ENCODE results near the gene CHSY3.

Gene CHSY3

GRCh38 chr5:129978270-129978669, 74.0 kb downstream of the CHSY3 start:
- Histone ChIP-seq H3K27ac (ENCODE audit: low read length) (no peak overlapping the region), H3K9me3 (ENCODE audit: control insufficient read depth in 2 of 2, low read length in 2 of 2) (peaks cover 0 to 4% of the 10 kb centered on the region in 2 donors), H3K9ac (ENCODE audit: low read length in 2 of 2) (no peak overlapping the region), H3K27me3 (ENCODE audit: control insufficient read depth in 1 of 2, insufficient read depth in 2 of 2, low read length in 2 of 2) (no peaks in the 10 kb centered on the region), H3K4me1 (ENCODE audit: control insufficient read depth, insufficient read depth, low read length) (no peaks in the 10 kb centered on the region), H3K4me3 (ENCODE audit: low read length in 2 of 2) (no peak overlapping the region), H3K36me3 (ENCODE audit: control insufficient read depth in 2 of 2, insufficient read depth in 2 of 2, low read length in 2 of 2) (no peaks in the 10 kb centered on the region)

GRCh38 chr5:129988453-129988852, 84.2 kb downstream of the CHSY3 start:
- H3K9me3 ChIP-seq (ENCODE audit: control insufficient read depth in 2 of 2, low read length in 2 of 2): peaks cover 0 to 7% of the 10 kb centered on the region in 2 donors
- H3K27me3 ChIP-seq (ENCODE audit: control insufficient read depth in 1 of 2, insufficient read depth in 2 of 2, low read length in 2 of 2): no peaks in the 10 kb centered on the region
- no peaks in the 10 kb centered on the region for H3K4me1 ChIP-seq (ENCODE audit: control insufficient read depth, insufficient read depth, low read length)
- H3K36me3 ChIP-seq (ENCODE audit: control insufficient read depth in 2 of 2, insufficient read depth in 2 of 2, low read length in 2 of 2): no peaks in the 10 kb centered on the region
- no peak overlapping the region for H3K9ac ChIP-seq (ENCODE audit: low read length in 2 of 2)
- H3K4me3 ChIP-seq (ENCODE audit: low read length in 2 of 2): no peak overlapping the region
- no peak overlapping the region for H3K27ac ChIP-seq (ENCODE audit: low read length)

GRCh38 chr5:129991780-129992179, 87.5 kb downstream of the CHSY3 start:
- Histone ChIP-seq H3K27me3 (ENCODE audit: control insufficient read depth in 1 of 2, insufficient read depth in 2 of 2, low read length in 2 of 2) (no peaks in the 10 kb centered on the region), H3K27ac (ENCODE audit: low read length) (no peak overlapping the region), H3K9ac (ENCODE audit: low read length in 2 of 2) (no peak overlapping the region), H3K4me3 (ENCODE audit: low read length in 2 of 2) (no peak overlapping the region), H3K4me1 (ENCODE audit: control insufficient read depth, insufficient read depth, low read length) (no peaks in the 10 kb centered on the region), H3K9me3 (ENCODE audit: control insufficient read depth in 2 of 2, low read length in 2 of 2) (no peaks in the 10 kb centered on the region), H3K36me3 (ENCODE audit: control insufficient read depth in 2 of 2, insufficient read depth in 2 of 2, low read length in 2 of 2) (no peaks in the 10 kb centered on the region)

GRCh38 chr5:129996896-129997295, 92.6 kb downstream of the CHSY3 start:
- H3K4me3 ChIP-seq (ENCODE audit: low read length in 2 of 2): no peak overlapping the region
- no peaks in the 10 kb centered on the region for H3K36me3 ChIP-seq (ENCODE audit: control insufficient read depth in 2 of 2, insufficient read depth in 2 of 2, low read length in 2 of 2)
- H3K27me3 ChIP-seq (ENCODE audit: control insufficient read depth in 1 of 2, insufficient read depth in 2 of 2, low read length in 2 of 2): no peaks in the 10 kb centered on the region
- H3K27ac ChIP-seq (ENCODE audit: low read length): no peak overlapping the region
- H3K9ac ChIP-seq (ENCODE audit: low read length in 2 of 2): no peak overlapping the region
- no peaks in the 10 kb centered on the region for H3K9me3 ChIP-seq (ENCODE audit: control insufficient read depth in 2 of 2, low read length in 2 of 2)
- no peaks in the 10 kb centered on the region for H3K4me1 ChIP-seq (ENCODE audit: control insufficient read depth, insufficient read depth, low read length)

DNA sequence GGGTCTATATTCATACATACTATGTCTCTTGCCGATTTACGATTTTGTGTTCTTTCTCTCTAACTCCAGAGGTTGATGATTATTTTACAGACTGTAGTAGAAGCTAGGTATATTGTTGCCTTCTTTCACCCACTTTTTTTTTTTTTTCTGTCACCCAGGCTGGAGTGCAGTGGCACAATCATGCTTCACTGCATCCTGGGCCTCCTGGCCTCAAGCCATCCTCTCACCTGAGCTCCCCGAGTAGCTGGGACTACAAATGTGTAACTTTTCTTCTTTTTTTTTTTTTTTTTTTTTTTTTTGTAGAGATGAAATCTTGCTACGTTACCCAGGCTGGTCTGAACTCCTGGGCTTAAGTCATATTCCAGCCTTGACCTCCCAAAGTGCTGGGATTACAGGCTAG, 96.2 kb downstream of the CHSY3 start:
- H3K4me1 ChIP-seq (ENCODE audit: control insufficient read depth, insufficient read depth, low read length): no peaks in the 10 kb centered on the region
- H3K36me3 ChIP-seq (ENCODE audit: control insufficient read depth in 2 of 2, insufficient read depth in 2 of 2, low read length in 2 of 2): no peaks in the 10 kb centered on the region
- no peaks in the 10 kb centered on the region for H3K9me3 ChIP-seq (ENCODE audit: control insufficient read depth in 2 of 2, low read length in 2 of 2)
- H3K27me3 ChIP-seq (ENCODE audit: control insufficient read depth in 1 of 2, insufficient read depth in 2 of 2, low read length in 2 of 2): no peaks in the 10 kb centered on the region
- H3K27ac ChIP-seq (ENCODE audit: low read length): no peak overlapping the region
- no peak overlapping the region for H3K4me3 ChIP-seq (ENCODE audit: low read length in 2 of 2)
- H3K9ac ChIP-seq (ENCODE audit: low read length in 2 of 2): no peak overlapping the region

GRCh38 chr5:130002183-130002582, 97.9 kb downstream of the CHSY3 start:
- Histone ChIP-seq H3K27ac (ENCODE audit: low read length) (no peak overlapping the region), H3K9me3 (ENCODE audit: control insufficient read depth in 2 of 2, low read length in 2 of 2) (no peaks in the 10 kb centered on the region), H3K4me1 (ENCODE audit: control insufficient read depth, insufficient read depth, low read length) (no peaks in the 10 kb centered on the region), H3K4me3 (ENCODE audit: low read length in 2 of 2) (no peak overlapping the region), H3K27me3 (ENCODE audit: control insufficient read depth in 1 of 2, insufficient read depth in 2 of 2, low read length in 2 of 2) (no peaks in the 10 kb centered on the region), H3K9ac (ENCODE audit: low read length in 2 of 2) (no peak overlapping the region), H3K36me3 (ENCODE audit: control insufficient read depth in 2 of 2, insufficient read depth in 2 of 2, low read length in 2 of 2) (no peaks in the 10 kb centered on the region)

DNA sequence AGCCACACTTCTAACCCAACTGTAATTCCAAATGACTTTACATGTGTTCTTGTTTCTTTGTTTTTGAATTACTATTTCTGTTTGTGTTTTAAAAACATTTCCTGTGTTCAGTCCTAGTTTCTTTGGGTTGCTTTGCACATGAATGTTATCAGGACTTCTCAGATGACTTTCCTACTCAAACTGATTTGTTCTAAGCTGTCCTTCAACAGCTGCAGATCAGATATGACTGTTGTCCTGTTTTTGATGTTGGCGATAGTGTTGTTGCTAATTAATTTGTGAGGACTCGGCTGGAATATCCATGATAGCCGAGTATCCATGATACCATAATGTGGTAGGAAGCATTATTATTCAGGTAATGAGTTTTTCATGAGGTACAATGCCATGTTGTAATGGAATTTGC, 98.6 kb downstream of the CHSY3 start:
- Histone ChIP-seq H3K9ac (ENCODE audit: low read length in 2 of 2) (no peak overlapping the region), H3K27me3 (ENCODE audit: control insufficient read depth in 1 of 2, insufficient read depth in 2 of 2, low read length in 2 of 2) (no peaks in the 10 kb centered on the region), H3K9me3 (ENCODE audit: control insufficient read depth in 2 of 2, low read length in 2 of 2) (no peaks in the 10 kb centered on the region), H3K36me3 (ENCODE audit: control insufficient read depth in 2 of 2, insufficient read depth in 2 of 2, low read length in 2 of 2) (no peaks in the 10 kb centered on the region), H3K4me3 (ENCODE audit: low read length in 2 of 2) (no peak overlapping the region), H3K4me1 (ENCODE audit: control insufficient read depth, insufficient read depth, low read length) (no peaks in the 10 kb centered on the region), H3K27ac (ENCODE audit: low read length) (no peak overlapping the region)

DNA sequence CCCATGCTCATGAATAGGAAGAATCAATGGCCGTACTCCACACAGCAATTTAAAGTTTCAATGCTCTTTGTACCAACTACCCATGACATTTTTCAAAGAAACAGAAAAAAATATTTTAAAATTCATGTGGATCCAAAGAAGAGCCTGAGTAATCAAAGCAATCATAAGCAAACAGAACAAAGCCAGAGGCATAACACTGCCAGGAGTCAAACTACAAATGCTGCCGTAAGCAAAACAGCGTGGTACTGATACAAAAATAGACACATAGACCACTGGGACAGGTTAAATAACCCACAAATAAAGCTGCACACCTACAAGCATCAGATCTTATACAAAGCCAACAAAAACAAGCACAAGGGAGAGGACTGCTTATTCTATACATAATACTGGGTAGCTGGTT, 107.7 kb downstream of the CHSY3 start:
- H3K27me3 ChIP-seq (ENCODE audit: control insufficient read depth in 1 of 2, insufficient read depth in 2 of 2, low read length in 2 of 2): no peaks in the 10 kb centered on the region
- no peaks in the 10 kb centered on the region for H3K36me3 ChIP-seq (ENCODE audit: control insufficient read depth in 2 of 2, insufficient read depth in 2 of 2, low read length in 2 of 2)
- peaks cover 0 to 3% of the 10 kb centered on the region in 2 donors for H3K9me3 ChIP-seq (ENCODE audit: control insufficient read depth in 2 of 2, low read length in 2 of 2)
- H3K27ac ChIP-seq (ENCODE audit: low read length): no peak overlapping the region
- no peak overlapping the region for H3K4me3 ChIP-seq (ENCODE audit: low read length in 2 of 2)
- H3K9ac ChIP-seq (ENCODE audit: low read length in 2 of 2): no peak overlapping the region
- no peaks in the 10 kb centered on the region for H3K4me1 ChIP-seq (ENCODE audit: control insufficient read depth, insufficient read depth, low read length)

- H3K27ac ChIP-seq (ENCODE audit: low read length): no peak overlapping the region
- H3K36me3 ChIP-seq (ENCODE audit: control insufficient read depth in 2 of 2, insufficient read depth in 2 of 2, low read length in 2 of 2): no peaks in the 10 kb centered on the region
- no peak overlapping the region for H3K9ac ChIP-seq (ENCODE audit: low read length in 2 of 2)
- H3K4me3 ChIP-seq (ENCODE audit: low read length in 2 of 2): no peak overlapping the region
- no peaks in the 10 kb centered on the region for H3K4me1 ChIP-seq (ENCODE audit: control insufficient read depth, insufficient read depth, low read length)
- peaks cover 0 to 3% of the 10 kb centered on the region in 2 donors for H3K9me3 ChIP-seq (ENCODE audit: control insufficient read depth in 2 of 2, low read length in 2 of 2)
- H3K27me3 ChIP-seq (ENCODE audit: control insufficient read depth in 1 of 2, insufficient read depth in 2 of 2, low read length in 2 of 2): no peaks in the 10 kb centered on the region
These were observed 112.9 kb downstream of the CHSY3 start for GRCh38 chr5:130017173-130017572.

GRCh38 chr5:130018641-130019040, 114.4 kb downstream of the CHSY3 start:
- no peak overlapping the region for H3K4me3 ChIP-seq (ENCODE audit: low read length in 2 of 2)
- peaks cover 0 to 3% of the 10 kb centered on the region in 2 donors for H3K9me3 ChIP-seq (ENCODE audit: control insufficient read depth in 2 of 2, low read length in 2 of 2)
- no peak overlapping the region for H3K9ac ChIP-seq (ENCODE audit: low read length in 2 of 2)
- no peak overlapping the region for H3K27ac ChIP-seq (ENCODE audit: low read length)
- no peaks in the 10 kb centered on the region for H3K4me1 ChIP-seq (ENCODE audit: control insufficient read depth, insufficient read depth, low read length)
- no peaks in the 10 kb centered on the region for H3K36me3 ChIP-seq (ENCODE audit: control insufficient read depth in 2 of 2, insufficient read depth in 2 of 2, low read length in 2 of 2)
- H3K27me3 ChIP-seq (ENCODE audit: control insufficient read depth in 1 of 2, insufficient read depth in 2 of 2, low read length in 2 of 2): no peaks in the 10 kb centered on the region

GRCh38 chr5:130021000-130021399, 116.7 kb downstream of the CHSY3 start:
- Histone ChIP-seq H3K4me1 (ENCODE audit: control insufficient read depth, insufficient read depth, low read length) (no peaks in the 10 kb centered on the region), H3K27me3 (ENCODE audit: control insufficient read depth in 1 of 2, insufficient read depth in 2 of 2, low read length in 2 of 2) (no peaks in the 10 kb centered on the region), H3K9me3 (ENCODE audit: control insufficient read depth in 2 of 2, low read length in 2 of 2) (no peaks in the 10 kb centered on the region), H3K36me3 (ENCODE audit: control insufficient read depth in 2 of 2, insufficient read depth in 2 of 2, low read length in 2 of 2) (no peaks in the 10 kb centered on the region), H3K4me3 (ENCODE audit: low read length in 2 of 2) (no peak overlapping the region), H3K27ac (ENCODE audit: low read length) (no peak overlapping the region), H3K9ac (ENCODE audit: low read length in 2 of 2) (no peak overlapping the region)

Data from stomach smooth muscle (tissue), 2 donors.